Astrocyte of the cerebellum (primary cell): ENCODE data around the gene TPCN1.

Experiments
- DNase-seq: peaks from one replicate; pipeline ENCODE4 v3.0.0-alpha.2; 2011; ENCODE audit warnings: low read depth
- H3K4me3 ChIP-seq: 2 replicates; pipeline ENCODE4 v1.5.1; 2011; ENCODE audit warnings: mild to moderate bottlenecking, low read depth, low read length, moderate library complexity
- in situ Hi-C: cut with HindIII; loops from 2 replicates; pipeline ENCODE4 v1.10.0; 2017; ENCODE audit warnings: low sequenced_read_pairs
- TF ChIP-seq, protein P1 (sequence below): IDR thresholded peaks from 2 replicates; pipeline ENCODE4 v1.5.1; 2012; ENCODE audit warnings: low read length, low read depth, moderate library complexity, mild to moderate bottlenecking; ENCODE audit errors: missing control alignments

Gene TPCN1

DNA sequence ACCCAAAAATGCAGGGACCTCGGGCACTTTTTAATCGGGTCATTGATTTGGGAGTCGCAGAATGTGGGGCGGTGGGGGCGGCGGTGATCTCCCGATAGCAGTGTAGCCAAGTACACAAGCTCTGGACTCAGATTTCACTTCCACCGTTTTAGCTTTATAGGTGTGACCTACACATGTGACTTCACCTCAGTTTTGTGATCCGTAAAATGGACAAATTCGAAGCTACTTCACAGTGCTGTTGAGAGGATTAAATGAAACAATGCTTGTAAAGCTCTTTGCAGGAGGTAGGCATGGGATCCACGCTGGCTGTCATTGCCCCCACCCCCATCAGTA is 35.3 kb upstream of the TPCN1 start:
- peak overlapping the region; percentile 75 for H3K4me3 ChIP-seq
- TF ChIP-seq, protein P1, sequence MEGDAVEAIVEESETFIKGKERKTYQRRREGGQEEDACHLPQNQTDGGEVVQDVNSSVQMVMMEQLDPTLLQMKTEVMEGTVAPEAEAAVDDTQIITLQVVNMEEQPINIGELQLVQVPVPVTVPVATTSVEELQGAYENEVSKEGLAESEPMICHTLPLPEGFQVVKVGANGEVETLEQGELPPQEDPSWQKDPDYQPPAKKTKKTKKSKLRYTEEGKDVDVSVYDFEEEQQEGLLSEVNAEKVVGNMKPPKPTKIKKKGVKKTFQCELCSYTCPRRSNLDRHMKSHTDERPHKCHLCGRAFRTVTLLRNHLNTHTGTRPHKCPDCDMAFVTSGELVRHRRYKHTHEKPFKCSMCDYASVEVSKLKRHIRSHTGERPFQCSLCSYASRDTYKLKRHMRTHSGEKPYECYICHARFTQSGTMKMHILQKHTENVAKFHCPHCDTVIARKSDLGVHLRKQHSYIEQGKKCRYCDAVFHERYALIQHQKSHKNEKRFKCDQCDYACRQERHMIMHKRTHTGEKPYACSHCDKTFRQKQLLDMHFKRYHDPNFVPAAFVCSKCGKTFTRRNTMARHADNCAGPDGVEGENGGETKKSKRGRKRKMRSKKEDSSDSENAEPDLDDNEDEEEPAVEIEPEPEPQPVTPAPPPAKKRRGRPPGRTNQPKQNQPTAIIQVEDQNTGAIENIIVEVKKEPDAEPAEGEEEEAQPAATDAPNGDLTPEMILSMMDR, result no peak
- no peak for DNase-seq
- in situ Hi-C loops, result no loop called here

DNA sequence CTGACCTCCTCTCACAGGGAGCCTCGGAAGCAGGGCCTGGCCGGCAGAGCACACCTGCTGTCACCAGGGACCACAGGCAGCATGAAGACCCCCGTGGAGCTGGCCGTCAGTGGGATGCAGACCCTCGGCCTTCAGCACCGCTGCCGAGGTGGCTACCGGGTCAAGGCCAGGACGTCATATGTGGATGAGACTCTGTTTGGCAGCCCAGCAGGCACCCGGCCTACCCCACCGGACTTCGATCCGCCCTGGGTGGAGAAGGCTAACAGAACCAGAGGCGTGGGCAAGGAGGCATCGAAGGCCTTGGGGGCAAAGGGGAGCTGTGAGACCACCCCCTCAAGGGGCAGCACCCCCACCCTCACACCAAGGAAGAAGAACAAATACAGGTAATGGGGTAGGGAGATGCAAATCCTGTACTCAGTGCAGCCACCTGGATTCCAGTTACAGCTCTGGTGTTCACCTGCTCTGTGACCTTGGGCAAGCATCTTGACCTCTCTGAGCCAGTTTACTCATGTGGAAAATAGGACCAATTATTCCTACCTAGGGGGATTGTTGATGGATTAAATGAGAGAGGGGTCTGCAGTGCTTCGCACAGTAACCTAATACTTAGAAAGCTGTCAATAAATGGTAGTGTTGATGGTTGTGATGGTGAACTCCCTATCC is 34.5 kb upstream of the TPCN1 start:
- H3K4me3 ChIP-seq, result peak overlapping the region; percentile 75
- DNase-seq, result no peak
- TF ChIP-seq, protein P1, result no peak
- in situ Hi-C loops, result no loop called here

DNA sequence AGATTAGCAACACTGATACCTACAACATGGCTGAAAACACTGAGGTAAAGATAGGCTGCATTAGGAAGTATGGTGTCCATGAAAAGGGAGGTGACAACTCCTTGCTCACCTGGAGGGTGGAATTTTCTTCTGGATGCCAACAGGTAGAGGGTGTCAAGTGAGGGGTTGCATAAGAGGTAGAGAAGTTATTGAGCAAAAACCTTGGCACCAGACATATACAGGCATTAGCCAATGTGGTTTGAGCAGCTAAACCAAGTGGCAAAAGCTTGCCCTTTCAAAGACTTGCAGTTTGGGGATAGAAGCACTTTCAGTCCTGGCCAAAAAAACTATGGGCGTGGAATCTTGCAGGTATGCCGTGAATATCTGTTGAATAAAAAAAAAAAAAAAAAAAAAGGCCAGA is 31.9 kb upstream of the TPCN1 start:
- no peak for DNase-seq
- in situ Hi-C loops, result no loop called here
- TF ChIP-seq, protein P1, result no peak
- no peak overlapping the region for H3K4me3 ChIP-seq

DNA sequence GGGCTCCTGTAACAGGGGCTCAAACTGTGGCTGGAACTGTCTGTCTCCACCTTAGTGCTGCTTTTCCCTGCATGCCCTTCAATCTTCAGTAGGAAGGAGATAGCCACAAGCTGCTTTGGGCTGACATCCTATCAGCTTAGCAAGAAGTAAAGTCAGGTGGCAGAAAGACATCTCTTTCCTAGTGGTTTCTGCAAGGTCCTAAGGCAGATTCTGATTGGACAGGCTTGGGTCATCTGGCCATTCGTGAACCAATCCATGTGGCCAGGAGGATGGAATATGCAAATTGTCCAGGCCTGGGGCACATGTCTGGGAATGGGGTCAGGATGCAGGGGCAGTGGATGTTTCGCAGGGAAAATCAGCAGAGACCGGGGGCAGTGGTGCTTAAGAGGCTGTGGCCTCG is 30.5 kb upstream of the TPCN1 start:
- in situ Hi-C loops, result no loop called here
- DNase-seq, result no peak
- TF ChIP-seq, protein P1, result no peak
- no peak overlapping the region for H3K4me3 ChIP-seq

DNA sequence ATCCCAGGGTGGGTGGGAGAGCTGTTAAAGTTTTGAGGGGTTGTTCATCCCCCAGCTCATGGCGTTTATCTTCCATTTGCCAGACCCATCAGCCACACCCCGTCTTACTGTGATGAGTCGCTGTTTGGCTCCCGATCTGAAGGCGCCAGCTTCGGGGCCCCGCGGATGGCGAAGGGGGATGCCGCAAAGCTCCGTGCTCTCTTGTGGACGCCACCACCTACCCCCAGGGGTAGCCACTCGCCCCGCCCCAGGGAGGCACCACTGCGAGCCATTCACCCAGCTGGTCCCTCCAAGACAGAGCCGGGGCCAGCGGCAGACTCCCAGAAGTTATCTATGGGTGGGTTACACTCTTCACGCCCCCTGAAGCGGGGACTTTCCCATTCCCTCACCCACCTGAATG is 30.0 kb upstream of the TPCN1 start:
- TF ChIP-seq, protein P1, result no peak
- in situ Hi-C loops, result no loop called here
- DNase-seq, result no peak
- H3K4me3 ChIP-seq, result no peak overlapping the region

DNA sequence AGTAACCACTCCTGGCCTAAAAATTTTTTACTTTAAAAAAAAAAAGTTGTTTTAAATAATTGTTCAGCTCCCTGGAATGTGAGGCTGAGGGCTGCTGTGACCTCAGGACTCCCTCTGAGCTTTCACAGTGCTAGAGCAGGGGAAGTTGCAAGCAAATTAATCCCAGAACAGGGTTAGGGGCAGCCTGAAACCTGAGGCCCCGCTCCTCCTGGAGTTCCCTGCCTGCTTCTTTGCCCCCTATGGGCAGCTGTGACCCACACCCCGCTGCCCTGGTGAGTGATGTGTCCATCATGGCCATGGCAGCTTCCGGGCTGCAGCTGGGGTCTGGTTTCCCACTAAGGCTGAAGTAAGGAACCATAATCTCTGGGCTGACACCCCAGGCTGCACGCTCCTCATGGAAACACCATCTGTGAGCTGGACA is 26.3 kb upstream of the TPCN1 start:
- TF ChIP-seq, protein P1, result no peak
- in situ Hi-C loops, result no loop called here
- DNase-seq, result peak; percentile 58

More for the DNA sequence above, 26.3 kb upstream of the TPCN1 start:
- H3K4me3 ChIP-seq, result no peak overlapping the region
